ENCODE measurements around the gene NBL1.

Gene NBL1

GRCh38 chr1:19648689-19649088, 4.6 kb downstream of the NBL1 start:
- no peak overlapping the region for H3K27ac ChIP-seq

GRCh38 chr1:19650416-19651140, 6.5 kb downstream of the NBL1 start:
- no peak for TF ChIP-seq CTCF (conservative IDR thresholded peaks at IDR 0.05)
- H3K27ac ChIP-seq: peak overlapping the region; percentile 31; the same call in 1 of the 2 replicates

More at GRCh38 chr1:19648689-19649088, 4.6 kb downstream of the NBL1 start:
- peak; percentile 55 for TF ChIP-seq CTCF (conservative IDR thresholded peaks at IDR 0.05)

GRCh38 chr1:19651141-19651737, 7.1 kb downstream of the NBL1 start:
- TF ChIP-seq CTCF (conservative IDR thresholded peaks at IDR 0.05): peak; percentile 90
- H3K27ac ChIP-seq: peak overlapping the region; percentile 31; the same call in 1 of the 2 replicates

GRCh38 chr1:19654386-19654785, 10.3 kb downstream of the NBL1 start:
- peak overlapping the region; percentile 27; the same call in 1 of the 2 replicates for H3K27ac ChIP-seq
- TF ChIP-seq CTCF (conservative IDR thresholded peaks at IDR 0.05): no peak

GRCh38 chr1:19654886-19655717, 11.0 kb downstream of the NBL1 start:
- H3K27ac ChIP-seq: no peak overlapping the region
- no peak for TF ChIP-seq CTCF (conservative IDR thresholded peaks at IDR 0.05)

GRCh38 chr1:19655718-19656080, 11.6 kb downstream of the NBL1 start:
- no peak for TF ChIP-seq CTCF (conservative IDR thresholded peaks at IDR 0.05)

GRCh38 chr1:19656134-19656779, 12.1 kb downstream of the NBL1 start:
- no peak for TF ChIP-seq CTCF (conservative IDR thresholded peaks at IDR 0.05)
- H3K27ac ChIP-seq: no peak overlapping the region

More at GRCh38 chr1:19655718-19656080, 11.6 kb downstream of the NBL1 start:
- no peak overlapping the region for H3K27ac ChIP-seq
